Amygdala (tissue), 56 donors: ENCODE data around the gene PTP4A1.
A peak's percentile ranks its signal among the peaks of the same experiment; 100 is the strongest.
"Not testable (repeated sequence)": the region's sequence is repeated elsewhere in the genome, so short reads cannot be mapped to it uniquely, and the experiment has no call there.

Source experiments
- DNase-seq, 56 donors: peaks; one replicate each; lab custom pipeline; 2025; lab: John Stamatoyannopoulos, UW

PTP4A1 gene

DNA sequence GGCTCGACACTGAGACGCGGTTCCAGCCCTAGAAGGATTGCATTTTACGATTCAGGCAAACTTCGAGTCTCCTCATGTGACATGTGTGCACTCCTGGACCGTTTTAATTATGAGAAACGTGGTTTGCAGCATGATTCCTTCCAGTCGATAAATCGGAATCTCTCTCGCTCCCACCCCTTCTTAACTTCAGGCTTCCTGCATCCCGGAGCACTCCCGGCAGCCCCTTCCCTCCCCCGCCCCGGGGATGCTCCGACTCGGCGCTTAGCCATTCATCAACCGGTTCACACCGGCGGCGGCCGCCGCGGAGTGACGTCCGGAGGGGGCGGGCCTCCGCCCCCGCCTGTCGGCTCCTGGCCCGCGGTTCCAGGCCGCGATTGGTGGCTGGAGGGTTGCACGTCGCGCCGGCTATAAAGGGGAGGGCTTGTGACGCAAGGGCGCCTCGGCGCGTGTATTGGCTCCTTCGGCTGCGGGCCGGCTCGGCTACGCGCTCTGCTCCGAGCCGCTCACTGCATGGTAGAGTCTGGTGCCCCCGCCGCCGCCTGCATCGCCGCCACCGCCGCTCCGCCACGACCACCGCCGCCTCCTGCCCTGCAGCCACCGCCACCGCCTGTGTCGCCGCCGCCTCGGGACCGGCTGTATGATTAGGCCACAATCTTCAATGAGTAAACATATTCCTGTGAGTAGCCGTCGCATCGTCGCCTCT is at the start of gene PTP4A1, which contains the start of gene LOC128125822:
Gene PTP4A1 (plus strand): TSS at position 437 of the 703 bp plus-strand sequence. CDS start 4,401 bp downstream, outside the sequence.
Gene LOC128125822 (plus strand): TSS at position 437 of the 703 bp plus-strand sequence.
- peak; percentile 75 to 99 (median 97) for DNase-seq

DNA sequence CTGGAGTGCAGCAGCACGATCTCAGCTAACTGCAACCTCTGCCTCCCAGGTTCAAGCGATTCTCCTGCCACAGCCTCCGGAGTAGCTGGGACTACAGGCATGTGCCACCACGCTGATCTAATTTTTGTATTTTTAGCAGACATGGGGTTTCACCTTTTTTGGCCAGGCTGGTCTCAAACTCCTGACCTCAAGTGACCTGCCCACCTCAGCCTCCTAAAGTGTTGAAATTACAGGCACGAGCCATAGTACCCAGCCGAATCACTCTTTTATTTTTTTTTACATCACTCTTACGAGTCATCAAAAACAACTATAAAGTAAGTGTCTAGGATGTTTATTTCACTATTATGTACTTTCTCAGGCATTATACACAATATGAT is 49.4 kb upstream of the PTP4A1 start:
- DNase-seq: not testable (repeated sequence)

- no peak for DNase-seq
Measured at GRCh38 chr6:63523630-63524029, 48.6 kb upstream of the PTP4A1 start.

GRCh38 chr6:63525186-63525878 is 46.9 kb upstream of the PTP4A1 start:
- DNase-seq: no peak

DNA sequence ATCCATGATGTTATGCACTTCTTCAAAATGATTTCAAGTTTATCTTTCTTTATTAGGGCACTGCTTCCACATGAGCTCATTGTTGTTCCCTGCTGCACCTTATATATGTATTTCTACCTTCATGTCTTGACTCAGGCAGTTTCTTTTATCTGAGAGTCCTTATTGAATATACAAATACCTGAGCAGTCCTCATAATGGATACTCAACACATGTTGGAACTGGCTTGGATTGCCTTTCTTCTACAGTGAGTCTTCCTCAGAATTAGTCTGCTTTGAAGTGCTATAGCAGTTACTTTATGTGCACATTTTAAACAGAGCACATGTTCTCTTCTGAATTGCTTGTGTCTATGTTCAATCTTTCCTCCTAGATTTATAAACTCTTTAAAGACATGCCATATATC is 45.3 kb upstream of the PTP4A1 start:
- no peak for DNase-seq

DNA sequence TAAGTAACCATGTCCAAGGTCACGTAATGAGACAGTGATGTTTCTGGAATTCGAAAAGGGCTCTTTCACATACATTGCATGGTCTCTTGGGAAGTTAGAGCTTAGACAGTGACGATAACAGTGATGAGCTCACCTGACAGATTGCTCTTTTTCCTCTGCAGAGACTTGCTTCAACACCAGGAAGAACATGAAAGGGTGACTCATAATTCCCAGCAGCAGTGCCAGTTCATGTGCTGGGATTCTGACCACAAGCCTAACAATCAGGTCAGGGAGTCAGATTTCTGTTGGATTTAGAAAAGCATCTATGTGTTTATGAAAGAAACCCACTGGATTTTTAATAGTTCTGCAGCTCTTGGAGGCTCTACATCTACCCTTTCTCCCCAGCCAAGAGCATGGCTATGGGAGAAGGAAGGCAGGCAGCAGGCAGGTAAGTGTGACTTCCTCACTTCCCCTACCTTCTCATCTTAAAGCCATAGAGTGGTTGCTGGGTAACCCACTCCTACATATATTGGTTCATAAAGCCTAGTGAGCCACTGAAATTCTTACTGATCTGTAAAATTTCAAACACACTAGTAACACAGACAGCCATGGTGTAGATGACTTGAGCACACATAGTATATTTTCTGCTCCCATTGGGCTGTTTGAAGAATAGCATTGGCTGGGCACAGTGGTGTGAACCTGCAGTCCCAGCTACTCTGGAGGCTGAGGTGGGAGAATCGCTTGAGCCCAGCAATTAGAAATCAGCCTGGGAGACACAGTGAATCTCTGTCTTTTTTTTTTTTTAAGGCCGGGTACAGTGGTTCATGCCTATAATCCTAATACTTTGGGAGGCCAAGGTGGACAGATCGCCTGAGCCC is 44.4 kb upstream of the PTP4A1 start:
- DNase-seq: no peak

DNA sequence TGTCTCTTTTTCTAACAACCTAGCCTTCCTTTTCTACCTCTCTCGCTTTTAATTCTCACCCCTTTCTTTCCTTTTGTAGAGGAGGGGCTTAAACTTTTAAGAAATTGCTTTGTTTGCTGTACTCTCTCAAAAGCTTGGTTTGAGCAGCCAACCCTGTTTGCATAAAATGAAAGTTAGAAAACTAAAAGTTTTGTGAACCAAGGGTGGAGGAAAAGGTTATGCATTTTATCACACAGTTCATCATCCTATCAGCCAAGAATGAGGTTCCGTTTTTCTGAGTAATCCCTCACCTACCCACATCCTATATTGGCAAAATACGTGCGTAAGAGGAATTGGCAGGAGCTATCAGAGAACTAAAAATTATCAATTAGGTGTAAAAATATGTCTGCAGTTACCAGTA is 42.8 kb upstream of the PTP4A1 start:
- DNase-seq: no peak

DNA sequence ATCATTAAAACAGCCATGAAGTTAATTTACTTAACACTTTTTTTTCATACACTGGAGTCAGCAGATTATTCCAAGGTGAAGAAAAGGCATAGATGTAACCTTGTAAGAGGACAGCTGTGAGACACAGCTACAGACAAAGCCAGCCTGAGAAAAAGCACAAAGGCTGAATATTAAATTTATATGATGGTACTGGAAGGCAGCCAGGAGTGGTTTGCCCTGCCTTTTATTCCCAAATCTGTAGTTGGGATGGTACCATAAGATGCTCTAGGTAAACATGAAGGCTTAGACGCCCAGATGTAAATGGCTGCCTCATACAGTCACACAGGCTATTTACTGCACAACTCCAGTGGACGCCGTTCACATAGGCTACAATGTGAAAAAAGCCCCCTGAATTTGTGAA is 42.1 kb upstream of the PTP4A1 start:
- DNase-seq: no peak

DNA sequence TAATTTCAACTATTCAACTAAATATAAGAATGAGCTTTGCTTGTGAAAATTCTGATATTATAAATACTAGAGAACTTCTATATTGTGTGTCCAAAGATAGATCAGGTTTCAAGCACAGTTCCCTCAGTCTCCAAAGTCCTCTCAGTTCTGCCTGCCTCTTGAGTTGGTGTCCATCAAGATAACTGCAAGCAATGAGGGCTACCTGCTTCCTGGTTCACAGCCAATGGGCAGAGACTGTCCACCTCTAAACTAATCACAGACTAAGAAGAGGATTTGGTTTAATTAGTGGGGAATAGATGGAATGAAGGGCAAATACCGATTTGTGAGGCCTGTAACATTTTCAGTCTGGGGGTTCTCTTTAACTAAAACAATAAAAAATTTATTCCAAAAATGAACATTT is 41.3 kb upstream of the PTP4A1 start:
- no peak for DNase-seq

GRCh38 chr6:63533026-63533425 is 39.3 kb upstream of the PTP4A1 start:
- DNase-seq: no peak

- DNase-seq: no peak
Measured at GRCh38 chr6:63533952-63534351, 38.3 kb upstream of the PTP4A1 start.

DNA sequence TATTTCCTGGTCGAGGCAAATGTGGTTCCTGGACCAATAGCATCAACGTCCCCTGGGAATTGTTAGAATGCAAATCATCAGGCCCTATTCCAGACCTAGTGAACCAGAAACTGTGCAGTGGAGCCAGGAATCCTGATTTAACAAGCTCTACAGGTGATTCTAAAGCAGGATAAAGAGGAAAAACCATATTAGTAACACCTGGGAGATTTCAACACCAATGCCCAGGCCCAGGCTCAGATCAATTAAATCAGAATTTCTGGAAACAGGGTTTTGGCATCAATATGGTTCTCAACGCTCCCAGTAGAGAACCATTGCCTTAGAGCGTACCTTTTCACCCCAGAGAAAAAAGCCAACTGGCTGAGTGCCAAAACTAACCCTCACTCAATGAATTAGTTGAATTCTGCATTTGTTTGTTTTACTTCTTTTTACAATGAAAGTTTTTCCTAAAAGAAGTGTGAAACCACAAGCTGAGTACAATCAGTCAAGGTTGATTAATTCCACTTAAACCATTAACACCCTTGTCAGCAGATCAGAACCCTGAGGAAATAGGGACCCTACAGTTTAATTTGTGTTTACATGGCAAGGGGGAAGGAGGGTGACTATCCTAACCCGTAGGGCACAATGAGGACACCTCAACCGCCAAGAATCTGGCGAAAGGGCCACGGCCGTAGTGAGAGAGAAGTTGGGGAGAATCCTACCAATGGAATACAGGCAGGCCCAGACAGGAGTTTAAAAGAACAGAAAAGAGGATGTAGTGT is 34.9 kb upstream of the PTP4A1 start:
- DNase-seq: no peak

- DNase-seq: no peak
Measured at GRCh38 chr6:63537959-63538300, 34.4 kb upstream of the PTP4A1 start.

- DNase-seq: no peak
Measured at GRCh38 chr6:63538550-63538949, 33.7 kb upstream of the PTP4A1 start.

DNA sequence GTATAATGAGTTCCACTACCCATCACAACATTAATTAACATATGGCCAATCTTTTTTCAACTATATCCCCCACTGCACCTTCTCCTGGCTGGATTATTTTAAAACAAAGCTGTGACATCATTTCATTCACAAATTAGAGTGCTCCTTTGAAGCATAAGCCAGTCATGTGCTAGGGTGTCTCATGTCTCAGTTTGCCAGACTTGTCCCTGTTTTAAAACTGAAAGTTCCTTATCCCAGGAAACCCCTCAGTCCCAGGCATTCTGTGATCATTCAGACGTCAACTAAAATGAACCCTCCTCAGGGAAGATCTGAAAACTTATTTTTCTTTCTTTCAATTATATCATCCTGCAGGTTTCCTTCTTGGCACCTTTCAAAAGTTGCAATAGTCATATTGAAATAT is 29.3 kb upstream of the PTP4A1 start:
- no peak for DNase-seq

DNA sequence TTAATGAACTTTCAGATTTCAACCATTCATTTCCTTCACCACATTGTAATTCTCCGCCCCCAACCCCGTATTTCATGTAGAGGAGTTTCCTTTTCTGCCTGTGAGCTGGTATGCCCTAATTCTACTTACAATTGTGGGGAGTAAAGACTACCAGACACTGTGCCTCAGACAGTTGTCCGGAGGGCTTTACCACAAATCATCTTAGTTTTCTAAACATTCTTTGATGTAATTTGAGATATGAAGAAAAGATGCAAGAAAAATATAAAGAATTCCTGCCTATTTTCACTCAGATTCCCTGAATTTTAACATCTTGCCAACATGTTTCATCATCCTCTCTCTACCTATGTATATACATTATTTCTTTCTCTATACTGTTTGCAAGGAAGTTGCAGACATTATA is 28.3 kb upstream of the PTP4A1 start:
- no peak for DNase-seq

DNA sequence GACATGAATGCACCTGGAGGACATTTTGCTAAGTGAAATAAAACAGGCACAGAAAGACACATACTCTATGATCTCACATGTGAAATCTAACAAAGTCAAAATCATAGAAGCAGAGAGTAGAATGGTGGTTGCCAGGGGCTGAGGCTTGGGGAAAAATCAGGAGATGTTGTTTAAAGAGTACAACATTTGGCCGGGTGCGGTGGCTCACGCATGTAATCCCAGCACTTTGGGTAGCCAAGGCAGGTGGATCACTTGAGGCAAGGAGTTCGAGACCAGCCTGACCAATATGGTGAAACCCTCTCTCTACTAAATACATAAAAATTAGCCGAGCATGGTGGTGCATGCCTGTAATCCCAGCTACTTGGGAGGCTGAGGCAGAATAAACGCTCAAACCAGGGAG is 26.0 kb upstream of the PTP4A1 start:
- no peak for DNase-seq

GRCh38 chr6:63546697-63547096 is 25.6 kb upstream of the PTP4A1 start:
- DNase-seq: no peak

DNA sequence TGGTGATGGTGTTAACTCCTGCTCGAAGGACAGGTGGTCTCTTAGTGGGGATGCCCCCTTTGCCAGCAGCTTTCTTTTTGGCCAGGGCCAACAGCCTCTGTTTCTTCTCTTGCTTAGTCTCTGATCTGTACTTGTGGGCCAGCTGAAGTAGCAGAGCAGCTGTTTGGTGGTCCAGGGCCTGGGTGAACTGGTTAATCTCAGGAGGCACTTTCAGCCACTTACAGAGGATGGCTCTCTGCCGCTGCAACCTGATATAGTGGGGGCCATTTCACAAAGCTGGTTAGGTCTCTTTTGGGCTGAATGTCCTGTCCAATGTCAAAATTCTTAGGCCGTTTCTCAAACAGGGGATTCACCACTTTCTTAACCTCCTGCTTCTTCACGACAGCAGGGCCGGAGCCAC is 23.2 kb upstream of the PTP4A1 start:
- no peak for DNase-seq

- no peak for DNase-seq
Measured at GRCh38 chr6:63553208-63553607, 19.1 kb upstream of the PTP4A1 start.

DNA sequence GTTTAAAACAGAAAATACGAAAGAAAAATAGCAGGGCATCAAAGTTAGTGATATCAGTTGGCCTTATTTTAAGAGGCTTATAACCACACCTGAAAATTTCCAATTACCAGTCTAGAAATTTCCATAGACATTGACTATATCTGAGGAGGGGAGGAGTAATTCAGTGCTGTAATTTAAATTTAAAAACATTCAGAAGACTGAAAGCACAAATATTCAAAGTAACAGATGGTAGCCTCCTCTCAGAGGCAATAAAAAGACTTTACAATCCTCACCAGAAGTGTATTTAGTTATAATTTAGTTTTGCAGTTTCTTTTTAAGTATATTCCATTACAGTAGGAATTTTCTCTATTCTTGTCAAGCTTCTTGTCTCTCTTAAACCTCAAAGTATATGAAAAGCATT is 18.4 kb upstream of the PTP4A1 start:
- DNase-seq: no peak
